K562 (cell line): Measurements from ENCODE around the gene GOLIM4. TPM values are rescaled to one million over a fixed set of nuclear protein-coding genes. Genes with fewer than 3 reads are reported as not detected.

ENCODE experiments used
- ATAC-seq: fragments of 200-7000 bp; cut with Tn5 transposase; 3 replicates; pipeline ENCODE4 v1.9.1; 2020; ENCODE audit warnings: moderate library complexity
- BruUV-seq: library from RNA; stranded (reverse); fragments of 400-500 nt; replicated peaks from 2 replicates; lab custom pipeline; 2021; lab: Mats Ljungman, UMichigan
- CTCF ChIA-PET: fragments of 300-600 bp; formaldehyde crosslinking; extraction: SDS; loops from one replicate; lab custom pipeline; 2021; ENCODE audit warnings: low intra/inter-chr PET ratio; lab: Yijun Ruan, JAX
- POLR2A ChIA-PET: fragments of 300-600, 350-650 bp; sonication (Branson Sonifier 250); formaldehyde crosslinking; extraction: SDS; loops from one replicate; lab custom pipeline; 2021; ENCODE audit warnings: antibody characterized with exemption, inconsistent platforms; lab: Yijun Ruan, JAX
- DNase-seq, 4 experiments: peaks; one replicate each; pipeline versions ENCODE4 v3.0.0 to v3.0.0-alpha.2; 2011 to 2018; ENCODE audit warnings: low spot score in 3 of 4, mixed read lengths in 3 of 4; ENCODE audit errors: extremely low read depth in 1 of 4
- FAIRE-seq: peaks from 2 replicates; lab custom pipeline; 2011; peaks lifted over from hg19 to GRCh38; lab: Jason Lieb, UNC
- H2AFZ ChIP-seq: 2 replicates; pipeline ENCODE4 v1.6.0; 2011; ENCODE audit warnings: low read depth, low read length, control low read depth, inconsistent platforms
- H3K27ac ChIP-seq: fragments of 200-600 bp; 3 replicates; pipeline ENCODE4 v1.8.0; 2011; ENCODE audit warnings: low read depth, mild to moderate bottlenecking, control low read depth, inconsistent platforms, low read length, moderate library complexity, mixed read lengths; ENCODE audit errors: extremely low read depth
- H3K27me3 ChIP-seq, 2 experiments: fragments of 300-600 bp in 1 of 2; 2 replicates in 1 of 2; 3 replicates in 1 of 2; pipeline versions ENCODE4 v1.6.0 to v1.8.0; 2011; ENCODE audit warnings: inconsistent platforms in 2 of 2, low read length in 2 of 2, mild to moderate bottlenecking in 1 of 2, mixed read lengths in 1 of 2, moderate library complexity in 1 of 2; ENCODE audit not compliant: control insufficient read depth in 2 of 2, insufficient read depth in 2 of 2
- H3K36me3 ChIP-seq: fragments of 300-600 bp; 3 replicates; pipeline ENCODE4 v1.8.0; 2011; ENCODE audit warnings: mild to moderate bottlenecking, low read length, inconsistent platforms; ENCODE audit not compliant: control insufficient read depth, insufficient read depth
- H3K4me1 ChIP-seq, 2 experiments: fragments of 200-600 bp in 1 of 2; replicated peaks in 1 of 2; 2 replicates in 1 of 2; 3 replicates in 1 of 2; pipeline versions ENCODE4 v1.5.1 to v1.8.0; 2011; ENCODE audit warnings: inconsistent platforms in 2 of 2, low read length in 2 of 2, mild to moderate bottlenecking in 1 of 2, mixed read lengths in 1 of 2, moderate library complexity in 1 of 2; ENCODE audit not compliant: control insufficient read depth in 2 of 2, insufficient read depth in 2 of 2
- H3K4me2 ChIP-seq: 2 replicates; pipeline ENCODE4 v1.6.1; 2011; ENCODE audit warnings: low read length, control low read depth, inconsistent platforms, mixed read lengths; ENCODE audit not compliant: insufficient read depth
- H3K4me3 ChIP-seq: fragments of 200-600 bp; sonication (generic), shearing (Covaris generic); 2 replicates; pipeline ENCODE4 v1.5.1; 2016; ENCODE audit warnings: control low read depth, inconsistent platforms
- H3K79me2 ChIP-seq: fragments of 200-600 bp; 3 replicates; pipeline ENCODE4 v1.8.0; 2011; ENCODE audit warnings: low read length, inconsistent platforms; ENCODE audit not compliant: control insufficient read depth, insufficient read depth
- H3K9ac ChIP-seq, 2 experiments: 2 replicates each; pipeline versions ENCODE4 v1.6.0 to v1.6.1; 2011; ENCODE audit warnings: low read depth in 2 of 2, low read length in 2 of 2, control low read depth in 1 of 2, inconsistent platforms in 1 of 2, mild to moderate bottlenecking in 1 of 2, mixed read lengths in 1 of 2; ENCODE audit not compliant: insufficient read depth in 1 of 2
- H3K9me1 ChIP-seq: one replicate; pipeline ENCODE4 v1.6.0; 2011; ENCODE audit warnings: inconsistent platforms, mild to moderate bottlenecking, low read length, moderate library complexity; ENCODE audit not compliant: control insufficient read depth, insufficient read depth
- H3K9me3 ChIP-seq: replicated peaks from 2 replicates; pipeline ENCODE4 v1.5.1; 2011; ENCODE audit warnings: low read depth, low read length, inconsistent platforms; ENCODE audit not compliant: control insufficient read depth, insufficient read depth
- H4K20me1 ChIP-seq: replicated peaks from 2 replicates; pipeline ENCODE4 v1.6.1; 2011; ENCODE audit warnings: low read length, inconsistent platforms, mixed read lengths; ENCODE audit not compliant: control insufficient read depth, insufficient read depth
- FOXK1 ChIP-seq: sonication (generic); formaldehyde crosslinking; IDR thresholded peaks from 2 replicates; pipeline ENCODE4 v1.8.0; 2022; ENCODE audit warnings: missing genetic modification reagents, mild to moderate bottlenecking, borderline replicate concordance
- ZNF764 ChIP-seq: fragments of 250-450 bp; sonication (Bioruptor Pico); IDR thresholded peaks from 2 replicates; pipeline ENCODE4 v1.4.0; 2020; ENCODE audit warnings: low read depth, mild to moderate bottlenecking, moderate library complexity
- WGBS: fragments of 100-300 bp; shearing (Covaris generic); methylation state at CpG from one replicate; pipeline ENCODE4 v1.1.6; 2016; ENCODE audit warnings: low coverage, mixed read lengths; ENCODE audit not compliant: insufficient coverage; ENCODE audit errors: missing lambda C conversion rate; 5-methylcytosine and 5-hydroxymethylcytosine counted together
- in situ Hi-C: fragments of 300-500 bp; cut with MboI; formaldehyde crosslinking; loops from 4 replicates; pipeline ENCODE4 v1.15.0; 2018; ENCODE audit warnings: inconsistent platforms, mixed read lengths
- intact Hi-C: fragments of 100-400 bp; cut with micrococcal nuclease; formaldehyde crosslinking; loops from 2 replicates; pipeline ENCODE4 v1.14.2; 2022
- polyA plus RNA-seq, 8 experiments: library from polyadenylated mRNA; depleted of rRNA in 4 of 8; stranded (reverse) in 5 of 8; unstranded in 3 of 8; fragments of >200 nt; fragmentation: Nextera tagmentation in 2 of 8; fragmentation: Illumina TruSeq in 1 of 8; extraction: Ambion mirVana in 2 of 8; extraction: Trizol in 1 of 8; gene quantifications; 2 replicates each; pipeline versions ENCODE4 v1.2.1 to v1.2.3, GENCODE V29; 2011 to 2014; ENCODE audit warnings: inconsistent platforms in 1 of 8, missing spikeins in 1 of 8
- total RNA-seq, 7 experiments: library from RNA; depleted of rRNA in 6 of 7; stranded (reverse); fragments of >200 nt in 6 of 7; fragmentation: Illumina TruSeq in 2 of 7; extraction: Trizol in 2 of 7; gene quantifications; 2 replicates each; pipeline versions ENCODE4 v1.2.1 to v1.2.3, GENCODE V29; 2011 to 2021; ENCODE audit warnings: low replicate concordance in 1 of 7
- TF ChIP-seq, protein P1 (sequence below): fragments of 250-450 bp; sonication (Bioruptor Pico); IDR thresholded peaks from 2 replicates; pipeline ENCODE4 v1.5.0; 2021; ENCODE audit warnings: mild to moderate bottlenecking, moderate library complexity
- TF ChIP-seq, protein P2 (sequence below): fragments of 250-450 bp; sonication (Bioruptor Pico); IDR thresholded peaks from 2 replicates; pipeline ENCODE4 v1.9.0; 2021; ENCODE audit warnings: mild to moderate bottlenecking

The GOLIM4 gene
- total and polyA plus RNA-seq, 9 of the 15 experiments (the other 6 are each of a cell fraction or from before 2014, with no cell fraction given), result 9.3 to 39.4 (median 31.0) TPM

DNA sequence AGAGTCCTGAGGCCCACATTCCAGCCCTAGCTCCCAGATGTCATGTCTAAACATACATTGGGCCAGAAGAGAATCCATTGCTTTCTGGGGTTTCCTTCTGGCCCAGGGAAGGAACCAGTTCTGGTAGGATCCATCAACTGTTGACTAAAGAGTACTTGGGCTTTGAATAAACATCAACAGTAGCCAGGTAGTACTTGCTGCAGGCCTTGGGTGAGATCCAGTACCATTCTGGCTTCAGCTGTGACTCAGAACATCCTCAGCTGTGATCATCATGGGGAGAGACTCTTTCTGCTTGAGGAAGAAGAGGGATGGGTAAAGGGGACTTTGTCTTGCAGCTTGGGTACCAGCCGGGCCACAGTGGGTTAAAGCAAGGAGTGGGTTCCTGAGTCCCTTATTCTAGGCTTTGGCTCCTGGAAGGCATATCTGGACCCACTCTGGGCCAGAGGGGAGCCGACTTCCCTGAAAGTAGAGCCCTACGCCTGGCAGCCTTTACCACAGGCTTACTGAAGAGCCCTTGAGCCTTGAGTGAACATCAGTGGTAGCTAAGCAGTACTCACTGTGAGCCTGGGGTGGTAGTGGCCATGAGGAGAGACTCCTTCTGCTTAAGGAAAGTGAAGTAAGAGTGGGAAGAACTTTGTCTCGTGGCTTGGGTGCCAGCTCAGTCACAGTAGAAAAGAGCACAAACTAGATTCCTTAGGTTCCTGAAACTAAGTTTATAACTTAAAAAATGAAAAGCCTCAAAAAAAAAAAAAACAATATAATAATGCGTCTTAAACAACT lies 128.3 kb downstream of the GOLIM4 start:
- ATAC-seq (no peak), FAIRE-seq (no peak), DNase-seq (no peak)
- Histone ChIP-seq H3K4me3 (no peak overlapping the region), H3K79me2 (no peaks in the 10 kb centered on the region), H4K20me1 (no peaks in the 10 kb centered on the region), H3K4me1 (no peaks in the 10 kb centered on the region), H3K27ac (no peak overlapping the region), H3K36me3 (no peaks in the 10 kb centered on the region), H3K9me1 (no peaks in the 10 kb centered on the region), H3K9ac (no peak overlapping the region), H3K9me3 (no peaks in the 10 kb centered on the region), H3K4me2 (no peak overlapping the region), H2AFZ (no peak overlapping the region), H3K27me3 (no peaks in the 10 kb centered on the region)
- CTCF ChIA-PET, result no interaction called here
- in situ Hi-C loops (no loop called here), intact Hi-C loops (no loop called here)
- 2% methylated on average over 5 of the region's 5 CpGs for WGBS
- TF ChIP-seq, protein P1, sequence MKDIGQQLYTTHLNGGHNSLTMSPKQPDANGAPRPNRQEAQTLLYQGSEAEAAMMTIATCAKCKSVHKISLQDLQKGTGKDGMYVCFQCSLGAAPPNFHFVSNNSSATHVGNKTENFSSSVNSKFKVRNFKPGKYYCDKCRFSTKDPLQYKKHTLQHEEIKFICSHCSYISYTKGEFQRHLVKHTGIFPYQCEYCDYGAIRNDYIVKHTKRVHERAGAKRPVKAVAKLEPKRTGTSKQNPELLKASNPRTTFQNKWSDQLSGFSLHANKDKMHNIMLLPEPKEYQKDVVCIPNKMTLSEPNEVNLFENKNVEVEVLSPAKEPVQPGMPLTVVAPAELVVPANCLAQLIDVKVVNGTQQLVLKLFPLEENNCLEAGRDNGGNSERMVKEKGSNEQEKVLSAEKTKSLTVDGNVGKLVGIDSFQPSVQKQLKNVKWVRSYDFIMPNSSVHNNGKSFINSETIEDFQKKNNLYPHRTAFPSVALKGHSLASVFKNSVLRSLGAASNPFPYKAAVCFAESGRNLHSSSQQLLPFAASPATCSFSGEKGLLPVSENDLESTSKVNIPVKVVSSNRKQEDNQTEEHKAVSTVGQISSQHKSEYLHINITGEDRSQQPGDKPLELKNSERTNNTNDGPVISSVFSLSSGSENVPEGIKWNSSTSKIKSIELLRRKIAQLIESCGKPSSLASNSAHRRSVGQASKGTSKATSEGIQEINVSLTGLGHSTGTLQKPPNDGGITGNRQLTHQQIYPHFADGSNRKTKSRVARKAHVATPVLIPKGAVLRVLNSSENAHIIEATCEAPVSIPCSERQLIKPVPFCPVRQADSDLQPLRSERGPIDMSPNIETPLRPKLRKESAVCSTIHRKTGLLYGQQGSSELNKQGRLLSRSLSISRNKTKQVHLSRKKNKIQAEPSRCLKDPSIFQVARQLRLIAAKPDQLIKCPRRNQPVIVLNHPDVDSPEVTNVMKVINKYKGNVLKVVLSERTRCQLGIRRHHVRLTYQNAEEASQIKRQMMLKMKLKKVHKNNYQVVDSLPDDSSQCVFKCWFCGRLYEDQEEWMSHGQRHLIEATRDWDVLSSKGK (CRISPR knock-in tag), result no peak
- TF ChIP-seq ZNF764 (CRISPR knock-in tag) (no peak), FOXK1 (CRISPR knock-in tag) (no peak)
- TF ChIP-seq, protein P2, sequence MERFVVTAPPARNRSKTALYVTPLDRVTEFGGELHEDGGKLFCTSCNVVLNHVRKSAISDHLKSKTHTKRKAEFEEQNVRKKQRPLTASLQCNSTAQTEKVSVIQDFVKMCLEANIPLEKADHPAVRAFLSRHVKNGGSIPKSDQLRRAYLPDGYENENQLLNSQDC (CRISPR knock-in tag), result no peak
- BruUV-seq, result no TSS peak
- POLR2A ChIA-PET, result no interaction called here
